HepG2 (cell line): ENCODE measurements around the gene PTPRN. TPM values are rescaled to one million over a fixed set of nuclear protein-coding genes. Genes with fewer than 3 reads are reported as not detected.

Experiments
- DRAP1 ChIP-seq: IDR thresholded peaks from 2 replicates; pipeline ENCODE4 v1.6.1; 2016; ENCODE audit warnings: missing genetic modification reagents, missing compliant biosample characterization
- GPBP1L1 ChIP-seq: sonication (generic); formaldehyde crosslinking; IDR thresholded peaks from 2 replicates; pipeline ENCODE4 v1.5.0; 2020; ENCODE audit warnings: mild to moderate bottlenecking, missing genetic modification reagents
- KAT2B ChIP-seq: fragments of 150-350 bp; IDR thresholded peaks from 2 replicates; pipeline ENCODE4 v1.6.1; 2014; ENCODE audit warnings: low read depth, low read length, borderline replicate concordance
- KIAA2018 ChIP-seq: sonication (generic); formaldehyde crosslinking; IDR thresholded peaks from 2 replicates; pipeline ENCODE4 v1.5.0; 2020; ENCODE audit warnings: mild to moderate bottlenecking, missing genetic modification reagents, borderline replicate concordance
- NR2F1 ChIP-seq, 2 experiments: fragments of 450-650 bp in 1 of 2; formaldehyde crosslinking in 1 of 2; IDR thresholded peaks; 2 replicates each; pipeline versions ENCODE4 v1.5.0 to v1.6.1; 2016 to 2020; ENCODE audit warnings: mild to moderate bottlenecking in 1 of 2, missing compliant biosample characterization in 1 of 2, missing genetic modification reagents in 1 of 2, moderate library complexity in 1 of 2
- SUZ12 ChIP-seq: fragments of 150-350 bp; IDR thresholded peaks from 2 replicates; pipeline ENCODE4 v1.6.1; 2014; ENCODE audit warnings: low read depth, low read length
- ZBTB33 ChIP-seq: sonication (generic); formaldehyde crosslinking; IDR thresholded peaks from 2 replicates; pipeline ENCODE4 v1.4.0; 2020; ENCODE audit warnings: missing genetic modification reagents
- ZFP37 ChIP-seq: sonication (generic); formaldehyde crosslinking; IDR thresholded peaks from 2 replicates; pipeline ENCODE4 v1.4.0; 2020; ENCODE audit warnings: missing genetic modification reagents, borderline replicate concordance
- ZNF292 ChIP-seq: sonication (generic); formaldehyde crosslinking; IDR thresholded peaks from 2 replicates; pipeline ENCODE4 v1.8.1; 2022; ENCODE audit warnings: mild to moderate bottlenecking, low read depth, missing genetic modification reagents, borderline replicate concordance
- ZNF296 ChIP-seq: sonication (generic); formaldehyde crosslinking; conservative IDR thresholded peaks from 2 replicates; pipeline ENCODE4 v1.5.0; 2020; ENCODE audit warnings: mild to moderate bottlenecking, missing genetic modification reagents
- ZNF530 ChIP-seq: sonication (generic); formaldehyde crosslinking; IDR thresholded peaks from 2 replicates; pipeline ENCODE4 v1.5.0; 2020; ENCODE audit warnings: low read depth, mild to moderate bottlenecking, missing genetic modification reagents
- ZNF577 ChIP-seq: sonication (generic); formaldehyde crosslinking; IDR thresholded peaks from 2 replicates; pipeline ENCODE4 v1.4.0; 2020; ENCODE audit warnings: mild to moderate bottlenecking, low read depth, missing genetic modification reagents, borderline replicate concordance
- ZSCAN20 ChIP-seq: sonication (generic); formaldehyde crosslinking; IDR thresholded peaks from 2 replicates; pipeline ENCODE4 v1.4.0; 2020; ENCODE audit warnings: missing genetic modification reagents, mild to moderate bottlenecking, borderline replicate concordance
- ZSCAN22 ChIP-seq: sonication (generic); formaldehyde crosslinking; IDR thresholded peaks from 2 replicates; pipeline ENCODE4 v1.4.0; 2020; ENCODE audit warnings: mild to moderate bottlenecking, missing genetic modification reagents
- ZSCAN5A ChIP-seq: sonication (generic); formaldehyde crosslinking; IDR thresholded peaks from 2 replicates; pipeline ENCODE4 v1.8.0; 2022; ENCODE audit warnings: mild to moderate bottlenecking, missing genetic modification reagents, borderline replicate concordance
- polyA plus RNA-seq, 8 experiments: library from polyadenylated mRNA; depleted of rRNA in 3 of 8; stranded (reverse) in 7 of 8; unstranded in 1 of 8; fragments of >200 nt; fragmentation: Illumina TruSeq in 4 of 8; extraction: Trizol in 4 of 8; gene quantifications; 2 replicates each; pipeline versions ENCODE4 v1.2.1 to v1.2.3, GENCODE V29; 2011 to 2016; ENCODE audit warnings: low read depth in 4 of 8, missing spikeins in 1 of 8, mixed read lengths in 1 of 8; ENCODE audit not compliant: insufficient read depth in 1 of 8
- total RNA-seq, 5 experiments: library from RNA; depleted of rRNA; stranded (reverse); fragments of >200 nt; fragmentation: Illumina TruSeq; extraction: Trizol; gene quantifications; 2 replicates each; pipeline ENCODE4 v1.2.3, GENCODE V29; 2016; ENCODE audit warnings: low read depth in 1 of 5

Gene PTPRN
- total and polyA plus RNA-seq, 2 of the 13 experiments (the other 11 are each of a cell fraction or from before 2014, with no cell fraction given): 0.26 TPM; not detected in 1

- TF ChIP-seq ZNF530 (CRISPR knock-in tag): no peak
- no peak for TF ChIP-seq ZNF577
- no peak for TF ChIP-seq ZNF292 (CRISPR knock-in tag)
- TF ChIP-seq KAT2B: no peak
- TF ChIP-seq KIAA2018: no peak
- peak; percentile 59; the same call in 1 of the 2 replicates for TF ChIP-seq ZBTB33 (CRISPR knock-in tag)
- no peak; the same call in 1 of the 2 replicates for TF ChIP-seq SUZ12
- TF ChIP-seq ZSCAN22: no peak
- TF ChIP-seq ZFP37 (CRISPR knock-in tag): no peak
- no peak for TF ChIP-seq GPBP1L1 (CRISPR knock-in tag)
- TF ChIP-seq ZNF296: no peak
- TF ChIP-seq NR2F1 (CRISPR knock-in tag; IDR thresholded peaks at IDR 0.05): no peak
- peak; percentile 12; the same call in 1 of the 2 replicates for TF ChIP-seq DRAP1 (CRISPR knock-in tag)
- no peak for TF ChIP-seq ZSCAN20 (CRISPR knock-in tag)
- no peak for TF ChIP-seq ZSCAN5A (CRISPR knock-in tag)
These were observed 10.3 kb downstream of the PTPRN start (continued) for GRCh38 chr2:219298759-219299371.
